Right cardiac atrium (tissue), 5 donors: ENCODE measurements around the gene FEN1. TPM values are rescaled to one million over a fixed set of nuclear protein-coding genes. Genes with fewer than 3 reads are reported as not detected.

ENCODE experiments used
- ATAC-seq, 2 donors: fragments of 200-7000 bp; cut with Tn5 transposase; one replicate each; pipeline versions ENCODE4 v1.8.0 to v1.9.1; 2020; ENCODE audit warnings: moderate library complexity in 2 of 2, mild to moderate bottlenecking in 1 of 2
- DNase-seq, 3 donors: peaks; one replicate each; pipeline ENCODE4 v3.0.0-alpha.2; 2020
- H3K27ac ChIP-seq: one replicate; pipeline ENCODE4 v1.5.1; 2013; ENCODE audit warnings: mild to moderate bottlenecking, low read length, control low read depth, moderate library complexity
- H3K27me3 ChIP-seq: one replicate; pipeline ENCODE4 v1.6.1; 2013; ENCODE audit not compliant: control insufficient read depth, insufficient read depth
- H3K4me1 ChIP-seq: one replicate; pipeline ENCODE4 v1.6.1; 2013; ENCODE audit warnings: low read length; ENCODE audit not compliant: control insufficient read depth, insufficient read depth
- H3K4me3 ChIP-seq: one replicate; pipeline ENCODE4 v1.5.1; 2013; ENCODE audit warnings: low read length, control low read depth
- H3K9me3 ChIP-seq: one replicate; pipeline ENCODE4 v1.6.1; 2013; ENCODE audit warnings: low read length; ENCODE audit not compliant: control insufficient read depth
- WGBS: extraction: QIAGEN DNeasy Blood & Tissue Kit; methylation state at CpG from one replicate; pipeline ENCODE4 v1.1.7; 2013; 5-methylcytosine and 5-hydroxymethylcytosine counted together
- intact Hi-C, 4 donors: fragments of 100-400 bp; cut with DNase I; formaldehyde crosslinking; loops; one replicate each; pipeline versions ENCODE4 v1.11.0 to v1.14.0; 2022 to 2023
- polyA plus RNA-seq: library from polyadenylated mRNA; stranded (reverse); fragments of 200-250 nt; gene quantifications from one replicate; pipeline ENCODE4 v1.2.3, GENCODE V29; 2013
- total RNA-seq, 4 donors: library from RNA; stranded (reverse); fragmentation: NEBNext Ultra II Directional; extraction: Animal tissue kit (Norgen Biotek cat#: 25700); gene quantifications; one replicate each; pipeline ENCODE4 v1.2.1, GENCODE V29; 2021
- donor health status: healthy with polysubstance abuse.
- donor health status: DM: no; HTN: yes; CAD: no.
- donor health status: DM: no; HTN: no; CAD: no.
- donor health status: DM: no; HTN: yes; CAD: no; lungs with severe emphysema.
- donor health status: DM: yes; HTN: yes; CAD: no.

The FEN1 gene
- total and polyA plus RNA-seq, 5 donors: 4.6 to 5.4 (median 5.1) TPM

DNA sequence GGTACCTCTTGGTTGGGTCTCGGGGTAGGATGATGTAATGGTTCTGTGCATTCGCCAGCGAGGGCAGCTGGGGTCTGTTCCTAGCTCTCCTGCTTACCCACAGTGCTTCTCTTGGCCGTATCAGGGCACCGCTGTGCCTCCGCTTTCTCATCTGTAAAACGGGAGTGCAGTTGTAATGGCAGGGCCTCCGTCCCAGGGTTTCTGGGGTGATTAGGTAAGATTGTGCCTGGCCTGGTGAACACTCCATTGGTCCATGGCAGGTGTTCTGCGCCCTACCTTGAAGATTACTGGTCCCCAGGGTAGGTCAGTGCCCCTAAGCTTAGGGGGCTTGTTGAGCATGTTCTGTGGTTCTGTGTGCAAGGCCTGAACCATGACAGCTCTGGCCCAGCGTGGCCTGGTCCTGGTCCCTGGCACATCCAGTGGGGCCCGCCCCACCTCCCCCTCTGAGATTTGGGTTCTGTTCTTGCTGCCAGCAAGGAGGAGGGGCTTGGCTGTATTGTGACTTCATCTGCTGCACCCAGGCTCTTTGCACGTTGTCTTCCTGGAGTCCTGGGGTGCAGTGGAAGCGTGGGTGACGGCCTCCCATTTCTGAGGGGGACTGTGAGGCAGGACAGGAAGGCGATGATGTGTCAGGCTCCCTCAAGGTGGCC, 35.4 kb upstream of the FEN1 start:
- Histone ChIP-seq H3K9me3 (no peaks in the 10 kb centered on the region), H3K27ac (no peak overlapping the region), H3K4me3 (no peak overlapping the region), H3K27me3 (no peaks in the 10 kb centered on the region), H3K4me1 (no peaks in the 10 kb centered on the region)
- intact Hi-C loops: no loop called here
- DNase-seq (no peak), ATAC-seq (no peak)
- WGBS: 83% methylated on average over 15 of the region's 15 CpGs

GRCh38 chr11:61760946-61761345, 31.8 kb upstream of the FEN1 start:
- intact Hi-C loops: no loop called here

DNA sequence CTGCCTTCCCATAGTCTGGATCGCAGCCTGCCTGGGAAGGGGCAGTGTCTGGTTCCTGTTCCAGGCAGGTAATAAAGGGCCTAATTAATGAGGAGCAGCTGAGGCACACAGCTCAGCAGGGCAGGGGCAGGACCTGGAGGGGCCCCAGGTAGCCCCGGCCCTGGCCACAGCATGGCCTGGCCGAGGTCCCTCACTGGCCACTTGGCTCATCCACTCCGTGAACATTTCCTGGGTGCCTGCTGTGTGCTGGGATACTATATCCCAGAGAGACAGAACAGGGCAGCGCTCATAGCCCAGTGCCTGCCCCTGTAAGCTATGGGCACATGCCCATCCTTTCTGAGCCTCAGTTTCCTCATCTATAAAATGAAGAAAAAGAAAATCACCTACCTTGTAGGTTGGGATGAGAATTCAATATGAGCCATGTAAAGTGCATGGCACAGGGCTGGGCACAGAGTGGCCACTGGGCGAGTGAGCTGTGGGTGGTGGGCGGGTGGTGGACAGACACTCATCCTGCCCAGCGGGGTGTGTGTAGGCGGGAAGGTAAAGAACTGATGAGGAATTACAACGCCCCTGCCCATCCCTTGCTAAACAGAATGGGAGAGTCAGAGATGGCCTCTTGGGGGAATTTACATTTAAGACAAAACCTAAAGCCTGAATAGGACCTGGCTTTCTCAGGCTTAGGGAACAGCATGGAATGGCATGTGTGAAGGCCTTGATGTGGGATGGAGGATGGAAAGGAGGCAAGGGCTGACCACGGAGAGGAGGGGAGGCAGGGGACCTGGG, 31.1 kb upstream of the FEN1 start:
- intact Hi-C loops: no loop called here
- no peaks in the 10 kb centered on the region for H3K9me3 ChIP-seq
- 80% methylated on average over 11 of the region's 11 CpGs for WGBS
- no peak overlapping the region for H3K4me3 ChIP-seq
- no peak overlapping the region for H3K27ac ChIP-seq
- no peaks in the 10 kb centered on the region for H3K4me1 ChIP-seq
- no peak for DNase-seq
- ATAC-seq: no peak
- H3K27me3 ChIP-seq: no peaks in the 10 kb centered on the region

More at GRCh38 chr11:61760946-61761345, 31.8 kb upstream of the FEN1 start:
- no peak overlapping the region for H3K27ac ChIP-seq
- no peak for ATAC-seq
- DNase-seq: no peak
- WGBS: 72% methylated on average over 13 of the region's 13 CpGs
- no peaks in the 10 kb centered on the region for H3K4me1 ChIP-seq
- no peaks in the 10 kb centered on the region for H3K27me3 ChIP-seq
- H3K9me3 ChIP-seq: no peaks in the 10 kb centered on the region
- H3K4me3 ChIP-seq: no peak overlapping the region

DNA sequence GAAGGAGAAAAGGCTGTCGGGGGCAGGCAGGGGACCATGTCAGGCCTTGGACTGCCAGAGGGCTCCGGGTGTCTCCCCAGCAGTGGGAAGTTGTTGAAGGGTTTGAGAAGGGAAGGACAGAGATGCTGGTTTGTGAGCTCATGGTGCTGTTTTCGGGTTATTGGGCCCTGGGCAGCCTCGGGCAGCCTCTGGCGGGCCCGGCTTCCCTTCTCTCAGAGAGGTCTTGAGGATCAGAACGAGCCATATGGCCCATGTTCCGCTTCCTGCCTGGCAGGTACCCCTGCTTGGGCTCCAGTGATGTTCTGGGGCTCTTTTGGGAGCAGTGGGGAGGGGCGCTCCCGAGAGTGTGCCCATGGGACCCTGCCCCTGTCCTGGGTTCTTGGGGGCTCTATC, 30.5 kb upstream of the FEN1 start:
- Histone ChIP-seq H3K9me3 (no peaks in the 10 kb centered on the region), H3K27ac (no peak overlapping the region), H3K4me3 (no peak overlapping the region), H3K4me1 (no peaks in the 10 kb centered on the region), H3K27me3 (no peaks in the 10 kb centered on the region)
- intact Hi-C loops: no loop called here
- 74% methylated on average over 10 of the region's 10 CpGs for whole genome bisulfite sequencing
- ATAC-seq (no peak), DNase-seq (no peak)

DNA sequence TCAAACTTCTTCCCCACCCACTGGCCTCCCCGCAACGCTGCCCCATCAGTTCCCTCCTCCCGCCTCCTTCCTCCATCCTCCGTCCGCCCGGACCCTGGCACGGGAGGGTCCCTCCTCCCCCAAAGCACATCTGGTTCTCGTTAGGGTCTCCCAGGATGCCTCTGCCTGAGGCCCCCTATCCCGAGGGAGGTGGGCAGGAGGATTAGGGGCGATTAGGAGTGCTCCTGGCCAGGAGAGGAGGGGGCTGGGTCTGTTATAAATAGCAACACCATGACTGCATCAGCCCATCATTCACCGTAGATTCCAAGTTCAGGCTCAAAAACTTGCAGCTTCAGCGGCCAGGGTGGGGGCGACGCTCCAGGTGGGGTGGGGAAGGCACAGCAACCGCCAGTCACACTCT, 29.9 kb upstream of the FEN1 start:
- no peaks in the 10 kb centered on the region for H3K9me3 ChIP-seq
- no peak overlapping the region for H3K4me3 ChIP-seq
- ATAC-seq: no peak
- H3K4me1 ChIP-seq: no peaks in the 10 kb centered on the region
- no peak overlapping the region for H3K27ac ChIP-seq
- 32% methylated on average over 15 of the region's 15 CpGs for WGBS
- DNase-seq: no peak
- no peaks in the 10 kb centered on the region for H3K27me3 ChIP-seq
- intact Hi-C loops: no loop called here

- H3K27ac ChIP-seq: no peak overlapping the region
- intact Hi-C loops: no loop called here
- peak in 1 of 2 donors; percentile 5 for ATAC-seq
Measured at GRCh38 chr11:61763930-61764605, 28.6 kb upstream of the FEN1 start.

GRCh38 chr11:61764606-61765260, 28.0 kb upstream of the FEN1 start:
- WGBS: 47% methylated on average over 22 of the region's 22 CpGs
- ATAC-seq (peak; percentile 3 to 42), DNase-seq (no peak)
- intact Hi-C loops: no loop called here
- no peaks in the 10 kb centered on the region for H3K27me3 ChIP-seq
- no peak overlapping the region for H3K27ac ChIP-seq
- H3K9me3 ChIP-seq: no peaks in the 10 kb centered on the region
- H3K4me1 ChIP-seq: no peaks in the 10 kb centered on the region
- no peak overlapping the region for H3K4me3 ChIP-seq

More at GRCh38 chr11:61763930-61764605, 28.6 kb upstream of the FEN1 start:
- no peak overlapping the region for H3K4me3 ChIP-seq
- H3K27me3 ChIP-seq: no peaks in the 10 kb centered on the region
- no peak for DNase-seq
- no peaks in the 10 kb centered on the region for H3K4me1 ChIP-seq
- 74% methylated on average over 23 of the region's 23 CpGs for WGBS
- no peaks in the 10 kb centered on the region for H3K9me3 ChIP-seq

DNA sequence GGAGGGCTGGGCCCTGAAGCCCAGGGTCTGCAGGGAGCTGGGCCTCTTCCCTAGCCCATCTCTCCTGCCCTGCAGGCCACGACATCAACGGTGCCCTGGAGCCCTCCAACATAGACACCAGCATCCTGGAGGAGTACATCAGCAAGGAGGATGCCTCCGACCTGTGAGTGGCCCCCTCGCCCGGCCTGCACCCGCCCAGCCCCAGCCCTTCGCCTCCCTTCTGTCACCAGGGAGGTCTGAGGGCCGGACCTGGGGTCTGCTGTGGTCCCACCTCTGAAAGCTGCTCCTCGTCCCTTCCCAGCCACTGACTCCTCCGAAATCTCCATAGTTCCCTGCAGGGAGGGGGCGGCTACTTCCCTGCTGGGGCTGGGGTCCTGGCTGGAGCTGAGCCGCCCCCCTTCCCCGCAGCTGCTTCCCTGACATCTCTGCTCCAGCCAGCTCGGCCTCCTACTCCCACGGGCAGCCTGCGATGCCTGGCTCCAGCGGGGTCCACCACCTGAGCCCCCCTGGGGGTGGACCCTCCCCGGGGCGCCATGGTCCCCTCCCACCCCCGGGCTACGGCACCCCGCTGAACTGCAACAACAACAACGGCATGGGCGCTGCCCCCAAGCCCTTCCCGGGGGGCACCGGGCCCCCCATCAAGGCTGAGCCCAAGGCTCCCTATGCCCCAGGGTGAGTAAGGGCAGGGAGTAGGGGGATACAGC, 27.0 kb upstream of the FEN1 start:
- no peaks in the 10 kb centered on the region for H3K9me3 ChIP-seq
- intact Hi-C loops: no loop called here
- H3K4me3 ChIP-seq: no peak overlapping the region
- no peaks in the 10 kb centered on the region for H3K4me1 ChIP-seq
- no peaks in the 10 kb centered on the region for H3K27me3 ChIP-seq
- no peak for DNase-seq
- WGBS: 82% methylated on average over 26 of the region's 26 CpGs
- H3K27ac ChIP-seq: no peak overlapping the region
- ATAC-seq: no peak

- ATAC-seq (no peak), DNase-seq (no peak)
- no peaks in the 10 kb centered on the region for H3K9me3 ChIP-seq
- WGBS: 69% methylated on average over 13 of the region's 13 CpGs
- H3K4me3 ChIP-seq: no peak overlapping the region
- H3K27ac ChIP-seq: no peak overlapping the region
- no peaks in the 10 kb centered on the region for H3K27me3 ChIP-seq
- intact Hi-C loops: no loop called here
- H3K4me1 ChIP-seq: no peaks in the 10 kb centered on the region
Measured at GRCh38 chr11:61766353-61766841, 26.3 kb upstream of the FEN1 start.

- DNase-seq (no peak), ATAC-seq (no peak)
- Histone ChIP-seq H3K4me1 (no peaks in the 10 kb centered on the region), H3K9me3 (no peaks in the 10 kb centered on the region), H3K27me3 (no peaks in the 10 kb centered on the region), H3K4me3 (no peak overlapping the region), H3K27ac (no peak overlapping the region)
- 73% methylated on average over 11 of the region's 11 CpGs for WGBS
- intact Hi-C loops: no loop called here
Measured at GRCh38 chr11:61768376-61769076, 24.2 kb upstream of the FEN1 start.
